GM20000 (cell line): ENCODE data around the gene CARD18.

Experiments used
- DNase-seq: peaks from one replicate; pipeline ENCODE4 v3.0.0; 2012; ENCODE audit warnings: low spot score
- CTCF ChIP-seq: IDR thresholded peaks from 2 replicates; pipeline ENCODE4 v1.5.1; 2012; ENCODE audit warnings: mild to moderate bottlenecking, control low read depth; ENCODE audit errors: extremely low read depth, missing control alignments

Gene CARD18

DNA sequence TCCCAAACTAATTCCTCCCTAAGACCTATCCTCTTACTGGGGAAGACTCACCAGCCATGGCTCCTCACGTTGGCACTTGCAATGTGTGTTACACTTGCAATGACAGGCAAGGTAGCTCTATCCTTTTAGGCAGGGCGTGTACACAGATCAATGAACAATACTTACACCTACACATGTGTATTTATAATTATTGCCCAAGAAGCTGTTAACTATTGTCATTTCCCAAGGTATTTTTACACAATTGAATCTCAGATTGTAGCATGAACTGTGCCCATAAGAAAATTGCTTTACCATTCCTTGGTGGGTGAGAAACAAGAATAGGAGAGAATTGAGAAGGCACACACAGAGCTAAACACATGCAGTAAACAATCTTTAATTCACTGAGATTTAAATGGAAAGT, at the start of gene CARD18:
Gene CARD18 (minus strand): TSS at position 101 of the 400 bp plus-strand sequence. CDS start 43 bp downstream, at position 58.
- no peak for TF ChIP-seq CTCF
- DNase-seq: no peak

DNA sequence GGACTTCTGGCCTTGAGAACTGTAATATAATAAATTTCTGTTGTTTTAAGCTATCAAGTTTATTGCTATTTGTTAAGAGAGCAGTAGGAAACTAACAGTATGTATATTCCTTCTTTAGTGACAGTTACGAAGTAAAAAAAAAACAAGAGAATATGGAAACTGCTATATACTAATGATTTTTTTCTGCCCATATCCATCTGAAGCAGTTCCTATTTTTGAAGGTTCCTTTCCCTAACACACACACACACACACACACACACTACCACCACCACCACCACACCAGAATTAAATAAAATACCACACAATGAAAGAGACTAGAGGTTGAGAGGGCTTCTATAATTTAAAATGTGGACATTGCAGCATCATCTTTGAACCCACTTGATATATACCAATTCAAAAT, 44.4 kb upstream of the CARD18 start:
- no peak for TF ChIP-seq CTCF
- DNase-seq: no peak

DNA sequence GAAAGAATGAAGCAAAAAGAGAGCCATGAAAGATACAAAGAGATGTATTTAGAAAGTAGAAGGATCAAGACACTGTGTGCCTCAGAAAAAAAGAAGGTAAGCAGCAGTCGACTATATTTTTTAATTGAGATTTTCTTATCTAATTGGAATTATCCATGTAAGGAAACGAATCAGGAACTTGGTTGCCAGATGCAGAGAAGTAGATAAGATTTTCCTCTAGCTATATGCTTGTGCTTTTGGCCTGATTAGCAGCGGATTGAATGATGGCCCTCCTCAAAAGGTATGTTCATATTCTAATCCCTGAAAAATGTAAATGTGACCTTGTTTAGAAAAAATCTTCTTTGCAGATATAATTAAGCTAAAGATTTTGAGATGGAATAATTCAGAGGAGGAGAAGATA, 43.9 kb upstream of the CARD18 start:
- TF ChIP-seq CTCF: no peak
- DNase-seq: no peak

DNA sequence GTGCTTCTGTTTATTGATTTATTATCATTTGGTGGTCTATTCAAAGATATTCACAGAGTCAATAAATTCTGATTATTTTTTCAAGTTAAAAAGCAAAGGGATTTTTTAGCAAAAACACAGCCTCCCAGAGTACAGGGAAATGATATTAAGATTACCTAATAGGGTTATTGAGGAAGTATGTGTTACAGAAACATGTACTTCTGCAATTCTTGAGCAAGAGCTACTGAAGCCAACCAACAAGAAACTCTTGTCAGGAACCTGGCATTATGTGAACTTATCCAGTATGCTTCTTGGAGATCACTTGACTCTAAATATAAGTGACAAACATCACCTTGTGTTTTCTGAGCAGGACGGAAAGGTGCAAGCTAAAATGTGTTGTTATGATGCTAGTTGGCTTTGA, 42.0 kb upstream of the CARD18 start:
- no peak for DNase-seq

GRCh38 chr11:105181100-105181499, 41.5 kb upstream of the CARD18 start:
- TF ChIP-seq CTCF: no peak
- DNase-seq: no peak

More for the DNA sequence above, 42.0 kb upstream of the CARD18 start:
- no peak for TF ChIP-seq CTCF

DNA sequence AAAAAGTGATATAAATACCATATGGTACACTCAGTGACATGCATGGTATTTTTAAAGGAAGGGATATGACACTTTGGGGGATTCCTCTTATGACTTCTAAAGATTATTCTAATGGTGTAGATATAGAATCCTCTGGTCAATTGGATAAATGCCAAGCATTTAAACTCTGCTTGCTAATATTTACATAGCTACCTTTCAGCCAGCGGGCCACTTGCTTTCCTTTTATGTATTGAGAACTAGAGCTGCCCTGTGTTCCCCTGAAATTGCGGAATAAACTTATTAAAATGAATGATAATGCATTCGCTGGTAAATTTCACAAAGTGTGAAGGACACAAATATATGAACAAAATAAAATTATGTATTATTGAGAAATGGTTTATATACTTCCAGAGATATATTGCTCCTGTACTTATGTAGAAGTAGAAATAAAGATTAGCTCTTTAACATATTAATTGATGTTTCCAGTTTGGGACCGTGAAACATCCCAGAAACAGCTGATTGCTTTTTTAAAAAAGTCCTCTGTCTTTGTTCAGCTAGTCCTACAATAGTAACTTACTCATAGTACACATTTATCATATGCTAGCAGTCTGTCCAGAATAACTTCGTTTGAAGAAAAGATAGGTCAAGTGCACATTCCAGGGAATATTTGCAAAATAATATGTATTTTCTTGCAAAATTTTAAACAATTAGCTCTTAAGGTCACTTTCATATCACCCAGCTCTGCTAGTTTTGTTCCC, 40.1 kb upstream of the CARD18 start:
- DNase-seq: no peak

More for the DNA sequence above, 40.1 kb upstream of the CARD18 start:
- TF ChIP-seq CTCF: no peak
